DLD1 (cell line): ENCODE results near the gene GPR156.
"Not testable (repeated sequence)": the region's sequence is repeated elsewhere in the genome, so short reads cannot be mapped to it uniquely, and the experiment has no call there.

ENCODE experiments used
- in situ Hi-C: cut with HindIII; loops from 2 replicates; pipeline ENCODE4 v1.10.0; 2017; ENCODE audit warnings: low sequenced_read_pairs

GPR156 gene

DNA sequence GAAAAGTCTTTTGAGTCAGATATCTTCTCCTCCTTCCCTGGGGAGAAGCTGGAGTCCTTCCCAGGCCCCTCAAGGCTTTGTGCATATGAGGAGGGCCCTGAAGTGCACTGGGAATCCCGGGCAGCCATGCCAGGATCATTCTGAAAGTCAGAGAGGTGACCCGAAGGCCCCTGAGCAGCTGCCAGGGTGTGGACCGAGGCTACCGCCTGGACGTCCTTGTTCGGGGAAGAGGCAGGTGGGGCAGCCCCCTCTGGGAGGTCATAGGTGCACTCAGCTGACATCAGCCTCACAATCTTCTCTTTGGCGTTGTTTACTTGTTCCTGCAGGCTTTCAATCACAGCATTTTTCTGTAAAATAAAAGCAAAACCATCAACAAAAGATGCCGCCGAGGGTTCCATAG is 117.0 kb downstream of the GPR156 start:
- in situ Hi-C loops = no loop called here

GRCh38 chr3:120167488-120167887 is 117.5 kb downstream of the GPR156 start:
- in situ Hi-C loops = no loop called here

DNA sequence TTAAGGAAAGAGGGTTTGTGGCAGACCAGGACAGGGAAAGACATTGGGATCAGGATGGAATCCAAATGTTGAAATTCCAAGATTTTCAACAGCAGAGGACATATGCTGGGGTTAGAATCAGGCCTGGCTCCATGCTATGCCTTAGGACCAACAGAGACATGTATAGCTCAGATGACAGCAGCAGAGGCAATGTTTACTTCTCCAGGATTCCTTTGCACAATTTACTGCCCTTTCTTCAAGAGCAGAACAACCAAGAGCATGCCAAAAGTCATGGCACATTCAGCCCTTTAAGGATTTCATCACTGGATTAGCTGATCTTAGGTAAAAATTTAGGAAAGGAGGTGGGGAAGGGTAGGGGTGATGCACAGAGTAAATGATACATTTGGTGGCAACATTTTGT is 121.2 kb downstream of the GPR156 start:
- in situ Hi-C loops = no loop called here

DNA sequence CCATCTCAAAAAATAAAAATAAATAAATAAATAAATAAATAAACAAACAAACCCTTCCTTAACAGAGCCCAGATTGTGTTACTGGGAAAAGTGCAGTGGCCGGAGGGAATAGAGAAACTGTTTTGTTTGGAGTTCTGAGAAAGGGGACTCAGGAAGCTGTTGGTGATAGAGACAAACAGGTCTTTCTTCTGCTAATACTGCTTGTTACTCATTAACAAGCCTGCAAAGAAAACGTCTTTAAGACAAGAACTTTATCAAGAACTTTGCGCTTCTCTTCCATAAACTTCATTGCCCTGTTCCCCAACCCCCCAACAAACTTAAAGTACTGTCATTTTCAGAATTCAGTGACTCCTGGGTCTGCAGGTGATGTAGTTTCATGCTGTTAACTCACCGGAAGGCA is 122.0 kb downstream of the GPR156 start:
- in situ Hi-C loops = no loop called here

- in situ Hi-C loops = no loop called here
Observed at GRCh38 chr3:120162400-120162799, 122.6 kb downstream of the GPR156 start.

GRCh38 chr3:120161902-120162301 is 123.1 kb downstream of the GPR156 start:
- in situ Hi-C loops = no loop called here

- in situ Hi-C loops = no loop called here
Observed at GRCh38 chr3:120160050-120160449, 125.0 kb downstream of the GPR156 start.

- in situ Hi-C loops = no loop called here
Observed at GRCh38 chr3:120157681-120158080, 127.3 kb downstream of the GPR156 start.

DNA sequence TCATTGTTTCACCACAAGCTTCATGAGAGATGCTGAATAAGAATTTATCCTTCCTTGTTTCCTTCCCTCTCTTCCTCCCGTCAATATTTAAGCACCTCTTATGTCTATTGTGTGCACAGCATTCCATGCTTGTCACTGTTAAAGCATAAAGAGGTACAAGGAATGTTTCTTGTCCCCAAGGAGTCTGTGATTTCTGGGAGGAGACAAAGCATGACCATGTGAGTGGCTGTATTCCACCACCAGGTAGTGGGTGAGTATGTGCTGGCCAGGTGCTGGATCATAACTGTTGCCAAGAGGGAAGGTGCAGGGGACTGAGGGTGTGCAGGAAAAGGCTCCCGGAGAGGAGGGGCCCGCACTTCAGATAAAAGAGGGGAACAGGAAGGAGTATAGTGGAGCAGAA is 127.9 kb downstream of the GPR156 start:
- in situ Hi-C loops = no loop called here

DNA sequence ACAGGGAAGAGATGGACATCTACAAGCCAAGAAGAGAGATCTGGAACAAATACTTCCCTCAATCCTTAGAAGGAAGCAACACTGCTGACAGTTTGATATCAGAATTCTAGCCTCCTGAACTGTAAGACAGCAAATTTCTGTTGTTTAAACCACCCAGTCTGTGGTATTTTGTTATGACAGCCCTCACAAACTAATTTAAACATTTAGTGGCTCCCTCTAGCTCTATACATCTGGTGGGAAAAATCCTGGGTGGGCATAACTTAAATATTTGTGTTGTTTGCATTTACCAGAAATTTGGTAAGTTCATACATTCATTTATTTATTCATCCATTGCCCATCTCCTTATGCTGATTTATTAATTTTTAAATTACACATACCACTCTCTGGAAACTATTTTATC is 128.3 kb downstream of the GPR156 start:
- in situ Hi-C loops = no loop called here

DNA sequence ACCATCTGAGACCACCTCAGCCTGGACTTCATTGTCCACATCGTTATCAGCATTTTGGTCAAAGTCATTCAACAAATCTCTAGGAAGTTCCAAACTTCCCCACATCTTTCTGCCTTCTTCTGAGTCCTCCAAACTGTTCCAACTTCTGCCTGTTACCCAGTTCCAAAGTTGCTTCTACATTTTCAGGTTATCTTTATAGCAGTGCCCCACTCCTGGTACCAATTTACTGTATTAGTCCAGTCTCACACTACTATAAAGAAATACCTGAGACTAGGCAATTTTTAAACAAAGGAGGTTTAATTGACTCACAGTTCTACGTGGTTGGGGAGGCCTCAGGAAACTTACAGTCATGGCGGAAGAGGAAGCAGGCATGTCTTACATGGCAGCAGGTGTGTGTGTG is 129.3 kb downstream of the GPR156 start:
- in situ Hi-C loops = not testable (repeated sequence)

DNA sequence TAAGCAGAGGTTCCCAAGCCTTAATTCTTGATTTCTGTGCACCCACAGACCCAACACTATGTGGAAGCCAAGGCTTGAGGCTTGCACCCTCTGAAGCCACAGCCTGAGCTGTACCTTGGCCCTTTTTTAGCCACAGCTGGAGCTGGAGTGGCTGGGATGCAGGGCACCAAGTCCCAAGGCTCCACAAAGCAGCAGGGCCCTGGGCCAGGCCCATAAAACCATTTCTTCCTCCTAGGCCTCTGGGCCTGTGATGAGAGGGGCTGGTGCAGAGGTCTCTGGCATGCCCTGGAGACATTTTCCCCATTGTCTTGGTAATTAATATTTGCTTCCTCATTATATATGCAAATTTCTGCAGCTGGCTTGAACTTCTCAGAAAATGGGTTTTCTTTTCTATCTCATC is 129.9 kb downstream of the GPR156 start:
- in situ Hi-C loops = no loop called here

- in situ Hi-C loops = no loop called here
Observed at GRCh38 chr3:120153294-120153693, 131.7 kb downstream of the GPR156 start.

DNA sequence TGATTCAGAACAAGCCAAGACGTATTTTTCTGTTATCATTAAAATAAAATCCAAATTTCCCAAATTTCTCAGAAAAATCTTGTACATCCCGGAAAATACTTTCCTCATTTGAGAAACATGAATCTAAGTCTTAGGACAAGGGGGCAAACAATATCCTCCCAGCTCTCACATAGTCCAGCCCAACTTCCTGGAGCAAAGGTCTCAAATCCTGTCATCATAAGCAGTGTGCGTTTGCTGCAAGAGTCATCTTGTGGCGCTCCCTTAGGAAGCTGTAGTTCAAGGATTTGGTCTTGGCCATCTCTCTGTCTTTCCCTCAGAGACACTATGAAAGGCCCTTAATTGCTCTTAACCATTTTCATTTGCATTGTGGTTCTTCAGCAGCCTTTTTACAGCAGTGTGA is 133.2 kb downstream of the GPR156 start:
- in situ Hi-C loops = no loop called here

DNA sequence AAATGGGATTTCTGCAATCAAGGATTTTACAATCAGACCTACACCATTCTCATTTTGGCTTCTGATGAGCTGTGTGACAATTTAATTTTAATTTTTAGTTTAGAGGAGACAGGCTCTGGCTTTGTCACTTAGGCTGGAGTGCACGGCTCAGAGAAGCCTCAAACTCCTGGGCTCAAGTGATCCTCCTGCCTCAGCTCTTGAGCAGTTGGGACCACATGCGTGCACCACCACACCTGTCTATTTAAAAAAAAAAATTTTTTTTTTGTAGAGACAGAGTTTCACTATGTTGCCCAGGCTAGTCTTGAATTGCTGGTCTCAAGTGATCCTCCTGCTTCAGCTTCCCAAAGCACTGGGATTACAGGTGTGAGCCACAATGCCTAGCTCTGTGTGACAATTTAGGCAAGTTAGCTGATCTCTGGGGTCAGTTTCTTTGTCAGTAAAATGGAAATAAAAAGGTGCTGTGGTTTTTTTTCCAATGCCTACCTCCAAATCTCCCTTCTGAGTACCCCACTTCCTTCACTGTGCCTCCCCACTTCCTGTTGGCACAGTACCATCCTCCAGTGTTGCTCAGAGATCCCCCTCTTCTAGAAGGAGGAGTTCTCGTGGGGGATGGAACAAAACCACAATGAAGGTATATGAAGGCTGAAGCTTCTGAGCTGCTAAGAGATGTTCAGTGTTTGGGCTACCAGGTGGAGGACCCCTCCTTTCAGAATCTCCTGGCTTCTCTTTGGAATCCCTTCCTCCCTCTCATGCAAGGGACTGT is 136.7 kb downstream of the GPR156 start:
- in situ Hi-C loops = no loop called here

DNA sequence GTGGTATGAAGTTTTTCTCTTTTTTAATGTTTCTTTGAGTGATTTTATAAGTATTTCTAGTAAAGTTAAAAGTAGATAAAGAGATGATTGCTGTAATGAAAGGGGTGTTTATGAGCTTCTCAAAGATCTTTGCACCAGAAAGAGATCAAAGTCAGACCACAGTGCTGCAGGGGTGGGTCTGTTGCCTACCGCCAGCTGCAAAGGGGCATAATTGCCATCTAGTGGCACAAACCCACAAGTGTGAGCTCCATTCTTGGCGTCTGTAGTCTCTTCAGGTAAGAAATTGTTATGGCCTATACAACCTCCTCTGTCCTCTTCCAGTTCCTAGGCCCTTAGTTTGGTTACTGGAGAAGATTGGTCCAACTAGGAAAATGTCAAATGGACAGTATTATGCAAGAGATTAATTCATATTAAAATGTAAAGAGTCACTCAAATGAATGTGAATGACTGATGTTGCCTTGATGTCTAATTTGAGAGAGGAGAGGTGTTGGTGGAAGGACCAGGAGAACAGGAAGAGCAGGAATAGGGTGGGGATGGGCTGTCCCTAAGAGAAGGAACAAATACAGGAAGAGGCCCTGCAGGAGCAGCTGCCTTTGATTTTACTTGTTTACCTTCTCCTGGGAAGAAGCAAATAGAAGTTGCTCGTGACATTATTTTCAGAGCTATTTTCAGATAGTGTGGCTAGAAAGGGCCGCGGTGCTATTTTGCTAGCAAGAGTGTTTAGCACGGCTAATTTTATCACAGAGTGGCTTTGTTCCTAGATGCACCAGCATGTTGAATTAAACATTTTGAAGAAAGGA is 137.8 kb downstream of the GPR156 start:
- in situ Hi-C loops = no loop called here

GRCh38 chr3:120145542-120146285 is 139.3 kb downstream of the GPR156 start:
- in situ Hi-C loops = no loop called here

GRCh38 chr3:120144267-120144666 is 140.8 kb downstream of the GPR156 start:
- in situ Hi-C loops = no loop called here

GRCh38 chr3:120143676-120144075 is 141.3 kb downstream of the GPR156 start:
- in situ Hi-C loops = no loop called here

DNA sequence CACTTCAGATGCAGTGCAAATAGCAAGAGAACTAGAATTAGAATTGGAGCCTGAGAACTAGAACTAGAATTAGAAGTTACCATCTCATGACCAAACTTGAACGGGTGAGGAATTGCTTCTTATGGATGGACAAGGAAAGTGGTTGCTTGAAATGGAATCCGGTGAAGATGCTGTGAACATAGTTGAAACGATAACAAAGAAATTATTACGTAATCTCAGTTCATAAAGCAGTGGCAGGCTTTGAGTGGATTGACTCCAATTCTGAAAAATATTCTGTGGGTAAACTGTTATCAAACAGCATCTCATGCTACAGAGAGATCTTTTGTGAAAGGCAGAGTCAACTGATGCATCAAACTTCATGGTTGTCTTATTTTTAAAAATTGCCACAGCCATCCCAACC is 142.8 kb downstream of the GPR156 start:
- in situ Hi-C loops = no loop called here

DNA sequence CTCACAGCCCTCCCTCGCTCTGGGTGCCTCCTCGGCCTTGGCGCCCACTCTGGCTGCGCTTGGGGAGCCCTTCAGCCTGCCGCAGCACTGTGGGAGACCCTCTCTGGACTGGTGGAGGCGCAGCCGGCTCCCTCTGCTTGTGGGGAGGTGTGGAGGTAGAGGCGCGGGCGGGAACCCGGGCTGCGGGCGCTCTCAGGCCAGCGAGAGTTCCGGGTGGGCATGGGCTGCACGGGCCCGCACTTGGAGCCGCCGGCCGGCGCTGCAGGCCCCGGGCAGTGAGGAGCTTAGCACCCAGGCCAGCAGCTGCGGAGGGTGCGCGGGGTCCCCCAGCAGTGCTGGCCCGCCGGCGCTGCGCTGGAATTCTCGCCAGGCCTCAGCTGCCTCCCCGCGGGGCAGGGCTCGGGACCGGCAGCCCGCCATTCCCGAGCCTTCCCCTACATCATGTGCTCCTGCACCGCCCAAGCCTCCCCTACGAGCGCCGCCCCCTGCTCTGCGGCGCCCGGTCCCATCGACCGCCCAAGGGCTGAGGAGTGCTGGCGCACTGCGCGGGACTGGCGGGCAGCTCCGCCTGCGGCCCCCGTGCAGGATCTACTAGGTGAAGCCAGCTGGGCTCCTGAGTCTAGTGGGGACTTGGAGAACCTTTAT is 144.8 kb downstream of the GPR156 start:
- in situ Hi-C loops = no loop called here
